C4-2B (cell line): Measurements from ENCODE around the gene TSPEAR.
"Not testable (repeated sequence)": the region's sequence is repeated elsewhere in the genome, so short reads cannot be mapped to it uniquely, and the experiment has no call there.

Source experiments
- H3K27ac ChIP-seq: fragments of 450-650 bp; 2 replicates; pipeline ENCODE4 v1.5.1; 2017
- CTCF ChIP-seq: fragments of 450-650 bp; conservative IDR thresholded peaks from 2 replicates; pipeline ENCODE4 v1.5.1; 2017; ENCODE audit warnings: mild to moderate bottlenecking
- ZFX ChIP-seq: fragments of 450-650 bp; IDR thresholded peaks from 2 replicates; pipeline ENCODE4 v1.6.1; 2017

Gene TSPEAR

GRCh38 chr21:44556879-44557278, 154.5 kb downstream of the TSPEAR start:
- no peak overlapping the region for H3K27ac ChIP-seq
- TF ChIP-seq CTCF (no peak), ZFX (no peak)

- H3K27ac ChIP-seq: no peak overlapping the region
- TF ChIP-seq CTCF: no peak
- TF ChIP-seq ZFX: no peak
Measured at GRCh38 chr21:44555200-44555875, 156.0 kb downstream of the TSPEAR start.

- TF ChIP-seq ZFX (no peak), CTCF (no peak)
- no peak overlapping the region for H3K27ac ChIP-seq
Measured at GRCh38 chr21:44552681-44553080, 158.7 kb downstream of the TSPEAR start.

GRCh38 chr21:44552136-44552535, 159.2 kb downstream of the TSPEAR start:
- no peak overlapping the region for H3K27ac ChIP-seq
- TF ChIP-seq CTCF (no peak), ZFX (no peak)

GRCh38 chr21:44551340-44551961, 159.9 kb downstream of the TSPEAR start, which contains the start of gene KRTAP10-2:
TSS of gene KRTAP10-2 (minus strand) at chr21:44551505. CDS start at chr21:44551458, 47 bp downstream.
- no peak within 1 kb of the TSS for H3K27ac ChIP-seq
- TF ChIP-seq ZFX (no peak), CTCF (no peak)

GRCh38 chr21:44550807-44551206, 160.6 kb downstream of the TSPEAR start:
- H3K27ac ChIP-seq: no peak overlapping the region
- no peak for TF ChIP-seq ZFX
- TF ChIP-seq CTCF: no peak

- H3K27ac ChIP-seq: not testable (repeated sequence)
Measured at GRCh38 chr21:44550285-44550684, 161.1 kb downstream of the TSPEAR start.
